ENCODE measurements around the gene LTBP1.

DNA sequence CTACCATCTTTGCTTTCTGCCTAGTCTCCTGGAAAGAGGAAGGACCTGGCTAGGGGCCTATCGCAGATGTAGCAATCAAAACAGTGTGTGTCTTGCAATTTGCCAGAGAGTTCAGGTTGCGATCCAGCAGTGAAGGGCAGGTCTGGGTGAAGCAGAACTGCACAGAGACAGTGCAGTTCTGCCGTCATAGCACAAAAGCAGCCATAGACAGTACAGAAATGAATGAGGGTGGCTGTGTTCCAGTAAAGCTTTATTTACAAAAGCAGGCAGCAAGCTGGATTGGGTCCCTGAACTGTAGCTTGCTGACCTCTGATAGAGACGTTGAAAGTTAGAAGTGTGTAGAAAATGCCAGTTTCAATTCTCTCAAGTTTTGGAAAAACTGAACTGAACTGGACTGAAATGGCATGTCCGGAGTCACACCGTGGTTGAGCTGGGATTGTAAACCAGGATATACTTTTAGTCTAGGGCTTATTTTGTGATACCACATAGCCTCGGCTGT lies 186.8 kb downstream of the LTBP1 start:
- TF ChIP-seq CTCF (IDR thresholded peaks at IDR 0.05) (no peak), EP300 (IDR thresholded peaks at IDR 0.05) (no peak)

All from ovary (tissue), 3 donors.